Measurements from ENCODE around the gene ZGPAT.

DNA sequence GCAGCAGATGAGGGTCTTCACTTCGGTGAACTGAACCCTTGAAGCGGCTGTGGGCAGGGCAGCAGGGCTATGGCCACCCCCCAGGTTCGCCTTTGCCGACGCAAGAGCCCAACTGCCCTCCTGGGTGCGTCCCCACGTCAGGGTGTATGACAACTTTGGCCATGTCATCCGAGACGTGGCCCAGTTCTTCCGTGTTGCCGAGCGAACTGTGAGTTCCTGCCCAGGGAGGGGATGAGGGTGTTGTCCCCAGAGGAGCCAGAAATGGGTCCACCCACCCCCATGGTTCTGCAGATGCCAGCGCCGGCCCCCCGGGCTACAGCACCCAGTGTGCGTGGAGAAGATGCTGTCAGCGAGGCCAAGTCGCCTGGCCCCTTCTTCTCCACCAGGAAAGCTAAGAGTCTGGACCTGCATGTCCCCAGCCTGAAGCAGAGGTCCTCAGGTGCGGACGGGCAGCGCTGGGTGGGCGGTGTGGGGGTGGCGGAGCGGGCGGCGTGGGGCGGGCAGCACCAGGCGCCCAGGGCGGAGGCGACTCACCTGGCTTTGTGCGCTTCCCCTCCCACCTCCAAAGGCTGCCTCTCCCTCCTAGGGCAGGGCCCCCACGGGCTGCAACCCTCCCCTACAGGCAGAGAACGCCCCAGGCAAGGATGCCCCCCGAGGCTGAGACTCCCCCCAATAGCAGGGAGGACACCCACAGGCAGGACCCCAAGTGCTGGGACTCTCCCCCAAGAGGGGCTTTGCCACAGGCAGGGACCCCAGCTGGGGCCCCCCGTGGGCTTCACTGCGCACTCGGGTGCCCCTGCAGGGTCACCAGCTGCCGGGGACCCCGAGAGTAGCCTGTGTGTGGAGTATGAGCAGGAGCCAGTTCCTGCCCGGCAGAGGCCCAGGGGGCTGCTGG lies 17.6 kb upstream of the ZGPAT start:
- no peak for TF ChIP-seq EZH2 (IDR thresholded peaks at IDR 0.05; ENCODE audit: low read length, unreplicated experiment)
- TF ChIP-seq, protein P1, sequence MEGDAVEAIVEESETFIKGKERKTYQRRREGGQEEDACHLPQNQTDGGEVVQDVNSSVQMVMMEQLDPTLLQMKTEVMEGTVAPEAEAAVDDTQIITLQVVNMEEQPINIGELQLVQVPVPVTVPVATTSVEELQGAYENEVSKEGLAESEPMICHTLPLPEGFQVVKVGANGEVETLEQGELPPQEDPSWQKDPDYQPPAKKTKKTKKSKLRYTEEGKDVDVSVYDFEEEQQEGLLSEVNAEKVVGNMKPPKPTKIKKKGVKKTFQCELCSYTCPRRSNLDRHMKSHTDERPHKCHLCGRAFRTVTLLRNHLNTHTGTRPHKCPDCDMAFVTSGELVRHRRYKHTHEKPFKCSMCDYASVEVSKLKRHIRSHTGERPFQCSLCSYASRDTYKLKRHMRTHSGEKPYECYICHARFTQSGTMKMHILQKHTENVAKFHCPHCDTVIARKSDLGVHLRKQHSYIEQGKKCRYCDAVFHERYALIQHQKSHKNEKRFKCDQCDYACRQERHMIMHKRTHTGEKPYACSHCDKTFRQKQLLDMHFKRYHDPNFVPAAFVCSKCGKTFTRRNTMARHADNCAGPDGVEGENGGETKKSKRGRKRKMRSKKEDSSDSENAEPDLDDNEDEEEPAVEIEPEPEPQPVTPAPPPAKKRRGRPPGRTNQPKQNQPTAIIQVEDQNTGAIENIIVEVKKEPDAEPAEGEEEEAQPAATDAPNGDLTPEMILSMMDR (conservative IDR thresholded peaks at IDR 0.05; ENCODE audit: low read depth, low read length) = no peak
